ENCODE results near the gene ATL1. TPM values are rescaled to one million over a fixed set of nuclear protein-coding genes. Genes with fewer than 3 reads are reported as not detected.

ATL1 gene
- total and polyA plus RNA-seq, 2 of the 13 experiments (the other 11 are each of a cell fraction or from before 2014, with no cell fraction given): 0.60 to 0.65 TPM

DNA sequence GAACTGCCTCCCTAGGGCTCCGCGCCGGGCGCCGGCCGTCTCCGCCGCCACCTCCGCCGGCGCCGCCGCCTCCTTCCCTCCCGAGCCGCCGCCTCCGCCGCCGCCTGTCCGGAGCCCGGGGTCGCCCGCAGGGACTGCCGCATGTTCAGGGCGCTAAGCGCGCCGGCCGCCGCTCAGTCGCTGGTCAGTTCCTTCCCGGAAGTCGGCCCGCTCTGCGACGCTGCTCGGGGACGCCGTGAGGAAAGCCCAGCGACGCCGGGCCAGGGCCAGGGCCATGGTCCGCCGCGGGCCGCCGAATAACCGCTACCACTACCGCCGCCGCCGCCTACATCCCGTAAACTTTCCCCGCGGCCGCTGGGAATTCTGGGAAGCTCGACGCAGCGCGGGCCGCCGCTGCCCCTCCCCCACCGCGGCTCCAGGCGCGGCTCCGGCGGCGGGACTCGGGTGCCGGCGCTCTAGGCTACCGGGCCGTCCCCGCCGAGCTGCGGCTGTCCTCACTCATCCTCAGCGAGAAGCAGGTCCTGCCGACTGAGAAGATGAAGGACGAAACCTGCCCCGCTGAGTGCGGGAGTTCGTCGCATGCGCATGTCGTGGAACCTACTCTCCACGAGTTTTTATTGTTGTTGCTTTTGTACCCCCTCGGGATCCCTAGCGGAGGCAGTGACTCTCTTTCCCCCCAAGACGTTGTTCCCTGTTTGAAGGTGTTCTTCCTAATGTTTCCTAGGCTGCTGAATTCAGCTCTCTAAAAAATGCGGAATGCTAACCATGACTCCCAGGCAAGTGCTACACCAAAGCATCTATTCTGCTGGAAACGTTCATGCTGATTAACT is 108.3 kb downstream of the ATL1 start, which contains the start of gene SAV1 (continued):
- TF ChIP-seq ZBED4 (CRISPR knock-in tag; IDR thresholded peaks at IDR 0.05; ENCODE audit: borderline replicate concordance) (0 out of 2 replicates have a peak, but pooled peaks have one; percentile 17), RFXAP (CRISPR knock-in tag; IDR thresholded peaks at IDR 0.05; ENCODE audit: borderline replicate concordance) (no peak), SPEN (CRISPR knock-in tag; IDR thresholded peaks at IDR 0.05; ENCODE audit: low read depth) (peak; percentile 78; the same call in 1 of the 2 replicates), PHF20 (CRISPR knock-in tag; IDR thresholded peaks at IDR 0.05) (peak; percentile 44; the same call in 1 of the 2 replicates), DZIP1 (CRISPR knock-in tag; IDR thresholded peaks at IDR 0.05) (no peak), ZSCAN22 (CRISPR knock-in tag; IDR thresholded peaks at IDR 0.05) (no peak), TBX2 (CRISPR knock-in tag; IDR thresholded peaks at IDR 0.05; ENCODE audit: borderline replicate concordance) (peak; percentile 82)
- TF ChIP-seq, protein P1, sequence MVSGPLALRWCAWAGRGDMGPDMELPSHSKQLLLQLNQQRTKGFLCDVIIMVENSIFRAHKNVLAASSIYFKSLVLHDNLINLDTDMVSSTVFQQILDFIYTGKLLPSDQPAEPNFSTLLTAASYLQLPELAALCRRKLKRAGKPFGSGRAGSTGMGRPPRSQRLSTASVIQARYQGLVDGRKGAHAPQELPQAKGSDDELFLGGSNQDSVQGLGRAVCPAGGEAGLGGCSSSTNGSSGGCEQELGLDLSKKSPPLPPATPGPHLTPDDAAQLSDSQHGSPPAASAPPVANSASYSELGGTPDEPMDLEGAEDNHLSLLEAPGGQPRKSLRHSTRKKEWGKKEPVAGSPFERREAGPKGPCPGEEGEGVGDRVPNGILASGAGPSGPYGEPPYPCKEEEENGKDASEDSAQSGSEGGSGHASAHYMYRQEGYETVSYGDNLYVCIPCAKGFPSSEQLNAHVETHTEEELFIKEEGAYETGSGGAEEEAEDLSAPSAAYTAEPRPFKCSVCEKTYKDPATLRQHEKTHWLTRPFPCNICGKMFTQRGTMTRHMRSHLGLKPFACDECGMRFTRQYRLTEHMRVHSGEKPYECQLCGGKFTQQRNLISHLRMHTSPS (CRISPR knock-in tag; IDR thresholded peaks at IDR 0.05; ENCODE audit: low read depth): no peak
- TF ChIP-seq, protein P2, sequence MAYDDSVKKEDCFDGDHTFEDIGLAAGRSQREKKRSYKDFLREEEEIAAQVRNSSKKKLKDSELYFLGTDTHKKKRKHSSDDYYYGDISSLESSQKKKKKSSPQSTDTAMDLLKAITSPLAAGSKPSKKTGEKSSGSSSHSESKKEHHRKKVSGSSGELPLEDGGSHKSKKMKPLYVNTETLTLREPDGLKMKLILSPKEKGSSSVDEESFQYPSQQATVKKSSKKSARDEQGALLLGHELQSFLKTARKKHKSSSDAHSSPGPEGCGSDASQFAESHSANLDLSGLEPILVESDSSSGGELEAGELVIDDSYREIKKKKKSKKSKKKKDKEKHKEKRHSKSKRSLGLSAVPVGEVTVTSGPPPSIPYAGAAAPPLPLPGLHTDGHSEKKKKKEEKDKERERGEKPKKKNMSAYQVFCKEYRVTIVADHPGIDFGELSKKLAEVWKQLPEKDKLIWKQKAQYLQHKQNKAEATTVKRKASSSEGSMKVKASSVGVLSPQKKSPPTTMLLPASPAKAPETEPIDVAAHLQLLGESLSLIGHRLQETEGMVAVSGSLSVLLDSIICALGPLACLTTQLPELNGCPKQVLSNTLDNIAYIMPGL (CRISPR knock-in tag; IDR thresholded peaks at IDR 0.05; ENCODE audit: borderline replicate concordance in 1 of 2, low read depth in 1 of 2): peak; percentile 91 to 95
- TF ChIP-seq, protein P3, sequence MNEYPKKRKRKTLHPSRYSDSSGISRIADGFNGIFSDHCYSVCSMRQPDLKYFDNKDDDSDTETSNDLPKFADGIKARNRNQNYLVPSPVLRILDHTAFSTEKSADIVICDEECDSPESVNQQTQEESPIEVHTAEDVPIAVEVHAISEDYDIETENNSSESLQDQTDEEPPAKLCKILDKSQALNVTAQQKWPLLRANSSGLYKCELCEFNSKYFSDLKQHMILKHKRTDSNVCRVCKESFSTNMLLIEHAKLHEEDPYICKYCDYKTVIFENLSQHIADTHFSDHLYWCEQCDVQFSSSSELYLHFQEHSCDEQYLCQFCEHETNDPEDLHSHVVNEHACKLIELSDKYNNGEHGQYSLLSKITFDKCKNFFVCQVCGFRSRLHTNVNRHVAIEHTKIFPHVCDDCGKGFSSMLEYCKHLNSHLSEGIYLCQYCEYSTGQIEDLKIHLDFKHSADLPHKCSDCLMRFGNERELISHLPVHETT (CRISPR knock-in tag; conservative IDR thresholded peaks at IDR 0.05): peak; percentile 90

Data from HepG2 (cell line).